PC-9 (cell line): ENCODE data around the gene SETBP1. TPM values are rescaled to one million over a fixed set of nuclear protein-coding genes. Genes with fewer than 3 reads are reported as not detected.

Source experiments
- BruUV-seq: library from RNA; stranded (reverse); fragments of 400-500 nt; replicated peaks from 2 replicates; lab custom pipeline; 2021; lab: Mats Ljungman, UMichigan
- CTCF ChIA-PET: fragments of 300-600 bp; sonication (Branson Sonifier 250); formaldehyde crosslinking; loops from one replicate; lab custom pipeline; 2022; ENCODE audit warnings: antibody characterized with exemption; lab: Charles Lee
- POLR2A ChIA-PET: fragments of 300-600 bp; sonication (Branson Sonifier 250); formaldehyde crosslinking; loops from one replicate; lab custom pipeline; 2022; ENCODE audit warnings: antibody characterized with exemption; ENCODE audit not compliant: unreplicated experiment; lab: Charles Lee
- DNase-seq, 2 experiments: peaks; one replicate each; pipeline versions ENCODE4 v3.0.0 to v3.0.0-alpha.2; 2015 to 2022; ENCODE audit warnings: mixed read lengths in 1 of 2
- H2AFZ ChIP-seq: fragments of 200-600 bp; sonication (generic); 2 replicates; pipeline ENCODE4 v1.8.1; 2017; ENCODE audit warnings: antibody characterized with exemption
- H3F3A ChIP-seq: fragments of 200-600 bp; sonication (generic); 2 replicates; pipeline ENCODE4 v1.8.1; 2017; ENCODE audit warnings: antibody characterized with exemption, mild to moderate bottlenecking, low read depth; ENCODE audit not compliant: insufficient read depth
- H3K27ac ChIP-seq: fragments of 200-600 bp; sonication (generic); 2 replicates; pipeline ENCODE4 v1.6.1; 2016; ENCODE audit warnings: mixed run types
- H3K27me3 ChIP-seq: fragments of 200-600 bp; sonication (generic); 2 replicates; pipeline ENCODE4 v1.6.1; 2016; ENCODE audit warnings: low read depth, mixed run types; ENCODE audit not compliant: insufficient read depth
- H3K36me3 ChIP-seq: fragments of 200-600 bp; sonication (generic); 2 replicates; pipeline ENCODE4 v1.6.1; 2016; ENCODE audit warnings: low read depth, mixed run types
- H3K4me1 ChIP-seq: fragments of 200-600 bp; sonication (generic); replicated peaks from 2 replicates; pipeline ENCODE4 v1.6.1; 2016; ENCODE audit warnings: mixed run types; ENCODE audit not compliant: insufficient read depth
- H3K4me2 ChIP-seq: fragments of 200-600 bp; sonication (generic); 2 replicates; pipeline ENCODE4 v1.6.1; 2017; ENCODE audit warnings: mixed run types
- H3K4me3 ChIP-seq: fragments of 200-600 bp; sonication (generic); 2 replicates; pipeline ENCODE4 v1.6.1; 2016; ENCODE audit warnings: mixed run types
- H3K79me2 ChIP-seq: fragments of 200-600 bp; sonication (generic); 2 replicates; pipeline ENCODE4 v1.6.1; 2017; ENCODE audit warnings: low read depth, mixed run types
- H3K9me2 ChIP-seq: fragments of 200-600 bp; sonication (generic); 2 replicates; pipeline ENCODE4 v1.8.1; 2017; ENCODE audit warnings: mild to moderate bottlenecking; ENCODE audit not compliant: insufficient read depth
- H3K9me3 ChIP-seq: fragments of 200-600 bp; sonication (generic); 2 replicates; pipeline ENCODE4 v1.8.1; 2016; ENCODE audit warnings: low read depth; ENCODE audit not compliant: insufficient read depth
- H4K20me1 ChIP-seq: fragments of 200-600 bp; sonication (generic); 2 replicates; pipeline ENCODE4 v1.8.1; 2017; ENCODE audit not compliant: insufficient read depth
- EZH2 ChIP-seq: fragments of 200-600 bp; sonication (generic); IDR thresholded peaks from 2 replicates; pipeline ENCODE4 v1.8.0; 2017; ENCODE audit warnings: antibody characterized with exemption, low read depth
- intact Hi-C: fragments of 100-400 bp; cut with micrococcal nuclease; formaldehyde crosslinking; loops from one replicate; pipeline ENCODE4 v1.10.0; 2022; ENCODE audit not compliant: unreplicated experiment
- total RNA-seq: library from RNA; stranded (reverse); gene quantifications from 2 replicates; pipeline ENCODE4 v1.2.3, GENCODE V29; 2021
- TF ChIP-seq, protein P1 (sequence below): fragments of 200-600 bp; sonication (generic); conservative IDR thresholded peaks from 2 replicates; pipeline ENCODE4 v1.6.1; 2017; ENCODE audit warnings: mixed run types, antibody characterized with exemption, mild to moderate bottlenecking, moderate library complexity

SETBP1 gene
- total RNA-seq, 1 experiment from 2014 or later, result 9.0 TPM

DNA sequence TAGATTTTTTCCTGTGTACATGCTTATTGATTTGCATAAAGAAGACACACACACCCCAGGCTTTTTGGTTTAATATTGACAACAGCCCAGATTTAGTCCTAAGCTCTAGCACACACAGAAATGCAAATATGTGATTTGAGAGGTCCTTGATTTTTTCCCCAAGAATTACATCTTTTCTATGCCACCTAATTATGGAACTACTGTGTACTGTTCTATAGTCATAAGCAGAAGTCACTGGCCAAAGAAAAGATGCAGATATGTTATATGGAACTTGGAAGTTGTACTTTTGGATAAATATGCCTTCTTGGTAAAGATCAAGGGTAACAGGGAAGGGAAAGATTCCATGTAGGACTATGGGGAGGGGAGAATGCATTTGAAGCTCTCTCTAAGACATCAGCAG, 105.6 kb downstream of the SETBP1 start:
- TF ChIP-seq, protein P1, sequence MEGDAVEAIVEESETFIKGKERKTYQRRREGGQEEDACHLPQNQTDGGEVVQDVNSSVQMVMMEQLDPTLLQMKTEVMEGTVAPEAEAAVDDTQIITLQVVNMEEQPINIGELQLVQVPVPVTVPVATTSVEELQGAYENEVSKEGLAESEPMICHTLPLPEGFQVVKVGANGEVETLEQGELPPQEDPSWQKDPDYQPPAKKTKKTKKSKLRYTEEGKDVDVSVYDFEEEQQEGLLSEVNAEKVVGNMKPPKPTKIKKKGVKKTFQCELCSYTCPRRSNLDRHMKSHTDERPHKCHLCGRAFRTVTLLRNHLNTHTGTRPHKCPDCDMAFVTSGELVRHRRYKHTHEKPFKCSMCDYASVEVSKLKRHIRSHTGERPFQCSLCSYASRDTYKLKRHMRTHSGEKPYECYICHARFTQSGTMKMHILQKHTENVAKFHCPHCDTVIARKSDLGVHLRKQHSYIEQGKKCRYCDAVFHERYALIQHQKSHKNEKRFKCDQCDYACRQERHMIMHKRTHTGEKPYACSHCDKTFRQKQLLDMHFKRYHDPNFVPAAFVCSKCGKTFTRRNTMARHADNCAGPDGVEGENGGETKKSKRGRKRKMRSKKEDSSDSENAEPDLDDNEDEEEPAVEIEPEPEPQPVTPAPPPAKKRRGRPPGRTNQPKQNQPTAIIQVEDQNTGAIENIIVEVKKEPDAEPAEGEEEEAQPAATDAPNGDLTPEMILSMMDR, result no peak
- TF ChIP-seq EZH2, result no peak
- no peaks in the 10 kb centered on the region for H3K27me3 ChIP-seq
- no peaks in the 10 kb centered on the region; the same call in 1 of the 2 replicates for H3K9me2 ChIP-seq
- ChIA-PET POLR2A (no interaction called here), CTCF (no interaction called here)
- no peaks in the 10 kb centered on the region for H3K9me3 ChIP-seq
- H3K27ac ChIP-seq, result no peak overlapping the region
- no peak for DNase-seq
- intact Hi-C loops, result no loop called here
- H2AFZ ChIP-seq, result no peak overlapping the region
- no peaks in the 10 kb centered on the region for H4K20me1 ChIP-seq
- no peak overlapping the region for H3K4me3 ChIP-seq
- no peaks in the 10 kb centered on the region for H3F3A ChIP-seq
- H3K4me1 ChIP-seq, result peaks cover 16% of the 10 kb centered on the region
- no peaks in the 10 kb centered on the region for H3K36me3 ChIP-seq
- H3K79me2 ChIP-seq, result no peaks in the 10 kb centered on the region
- H3K4me2 ChIP-seq, result no peak overlapping the region
- BruUV-seq, result no TSS peak

DNA sequence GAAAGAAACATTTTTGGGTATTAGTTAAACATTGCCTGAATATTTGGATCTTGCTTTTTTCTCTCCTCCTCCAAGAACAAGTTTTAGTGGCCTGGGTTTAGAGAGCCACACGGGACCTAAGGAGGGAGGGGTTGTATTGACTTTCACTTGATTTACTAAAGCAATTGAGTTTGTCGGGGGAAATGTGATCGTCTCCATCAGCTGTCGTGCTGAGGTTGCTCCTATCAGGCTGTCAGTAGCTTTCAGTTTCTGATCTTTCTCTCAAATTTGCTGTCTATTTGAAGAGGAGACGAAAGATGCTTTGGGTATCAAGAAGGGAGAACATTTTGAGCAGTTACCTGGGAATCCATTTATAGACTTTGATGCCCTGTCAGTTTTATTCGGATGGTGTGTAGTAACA, 106.0 kb downstream of the SETBP1 start:
- intact Hi-C loops, result no loop called here
- H3K36me3 ChIP-seq, result no peaks in the 10 kb centered on the region
- CTCF ChIA-PET, result no interaction called here

DNA sequence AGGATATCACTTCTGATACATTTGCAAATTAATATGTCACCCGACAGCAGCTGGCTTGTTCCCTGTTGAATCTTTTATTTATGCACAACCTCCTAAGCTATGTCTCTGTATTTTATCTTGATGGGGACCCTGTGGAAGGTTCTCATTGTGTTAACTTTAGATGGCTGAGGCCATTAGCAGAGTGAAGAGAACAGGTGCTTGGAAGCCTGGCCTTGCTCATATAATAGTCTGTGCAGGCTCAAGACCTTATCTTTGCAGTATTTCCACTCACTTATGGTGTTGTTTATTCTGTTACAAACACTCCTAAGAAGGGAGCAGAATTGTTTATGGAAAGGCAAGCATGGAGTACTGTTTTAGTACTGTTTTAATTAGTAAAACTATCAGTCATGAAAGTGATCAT, 107.6 kb downstream of the SETBP1 start:
- Histone ChIP-seq H3K9me3 (no peaks in the 10 kb centered on the region), H3F3A (no peaks in the 10 kb centered on the region), H3K79me2 (no peaks in the 10 kb centered on the region), H3K4me2 (no peak overlapping the region), H3K4me3 (no peak overlapping the region), H3K9me2 (no peaks in the 10 kb centered on the region; the same call in 1 of the 2 replicates), H3K36me3 (no peaks in the 10 kb centered on the region), H2AFZ (no peak overlapping the region), H3K4me1 (peaks cover 16% of the 10 kb centered on the region), H4K20me1 (no peaks in the 10 kb centered on the region), H3K27me3 (no peaks in the 10 kb centered on the region), H3K27ac (no peak overlapping the region)
- no peak for DNase-seq
- intact Hi-C loops, result no loop called here
- no peak for TF ChIP-seq EZH2
- TF ChIP-seq, protein P1, result no peak
- ChIA-PET POLR2A (no interaction called here), CTCF (no interaction called here)
- no TSS peak for BruUV-seq

More for the DNA sequence above, 106.0 kb downstream of the SETBP1 start:
- Histone ChIP-seq H3K4me2 (no peak overlapping the region), H3K9me2 (no peaks in the 10 kb centered on the region; the same call in 1 of the 2 replicates), H3K4me3 (no peak overlapping the region), H3K27me3 (no peaks in the 10 kb centered on the region), H2AFZ (no peak overlapping the region), H3K27ac (no peak overlapping the region), H3K79me2 (no peaks in the 10 kb centered on the region), H3K9me3 (no peaks in the 10 kb centered on the region), H3F3A (no peaks in the 10 kb centered on the region), H3K4me1 (peaks cover 16% of the 10 kb centered on the region), H4K20me1 (no peaks in the 10 kb centered on the region)
- TF ChIP-seq EZH2, result no peak
- TF ChIP-seq, protein P1, result no peak
- POLR2A ChIA-PET, result no interaction called here
- no TSS peak for BruUV-seq
- no peak for DNase-seq
